Suprapubic skin (tissue), 4 donors: ENCODE measurements around the gene ISY1. TPM values are rescaled to one million over a fixed set of nuclear protein-coding genes. Genes with fewer than 3 reads are reported as not detected.
"Not testable (repeated sequence)": the region's sequence is repeated elsewhere in the genome, so short reads cannot be mapped to it uniquely, and the experiment has no call there.

Experiments used
- DNase-seq, 2 donors: peaks; one replicate each; pipeline ENCODE4 v3.0.0-alpha.2; 2019; ENCODE audit warnings: low spot score in 2 of 2
- H3K27ac ChIP-seq: fragments of 200-600 bp; sonication (generic); one replicate; pipeline ENCODE4 v1.5.1; 2019
- H3K27me3 ChIP-seq: fragments of 200-600 bp; sonication (generic); one replicate; pipeline ENCODE4 v1.5.1; 2019
- H3K36me3 ChIP-seq: fragments of 200-600 bp; sonication (generic); one replicate; pipeline ENCODE4 v1.5.1; 2019
- H3K4me1 ChIP-seq: fragments of 200-600 bp; sonication (generic); one replicate; pipeline ENCODE4 v1.5.1; 2019
- H3K4me3 ChIP-seq: fragments of 200-600 bp; sonication (generic); one replicate; pipeline ENCODE4 v1.5.1; 2019; ENCODE audit warnings: mild to moderate bottlenecking
- H3K9me3 ChIP-seq: fragments of 200-600 bp; sonication (generic); one replicate; pipeline ENCODE4 v1.5.1; 2019
- CTCF ChIP-seq, 2 donors: fragments of 200-600 bp in 1 of 2; fragments of 450-650 bp in 1 of 2; sonication (generic) in 1 of 2; IDR thresholded peaks; one replicate each; pipeline ENCODE4 v1.5.1; 2016 to 2019; ENCODE audit warnings: antibody characterized with exemption in 2 of 2, mild to moderate bottlenecking in 1 of 2, moderate library complexity in 1 of 2
- EP300 ChIP-seq: sonication (generic); formaldehyde crosslinking; IDR thresholded peaks from one replicate; pipeline ENCODE4 v1.6.1; 2017; ENCODE audit warnings: antibody characterized with exemption
- POLR2A ChIP-seq, 2 donors: fragments of 450-650 bp; IDR thresholded peaks; one replicate each; pipeline ENCODE4 v1.6.1; 2017; ENCODE audit warnings: antibody characterized with exemption in 2 of 2, mild to moderate bottlenecking in 2 of 2, moderate library complexity in 2 of 2
- POLR2AphosphoS5 ChIP-seq, 3 donors: sonication (generic); formaldehyde crosslinking; IDR thresholded peaks; one replicate each; pipeline ENCODE4 v1.6.1; 2017; ENCODE audit warnings: antibody characterized with exemption in 3 of 3
- WGBS: methylation state at CpG from one replicate; pipeline ENCODE4 v1.1.5; 2018; 5-methylcytosine and 5-hydroxymethylcytosine counted together
- total RNA-seq, 4 donors: library from RNA; depleted of rRNA; stranded (reverse); fragments of >200 nt; gene quantifications; one replicate each; pipeline ENCODE4 v1.1.0, GENCODE V29; 2016

The ISY1 gene
- total RNA-seq, 4 donors from 2014 or later = 6.3 to 18.2 (median 16.3) TPM

GRCh38 chr3:129104051-129104450 lies 56.8 kb downstream of the ISY1 start:
- WGBS = 93% methylated on average over 6 of the region's 6 CpGs
- Histone ChIP-seq H3K4me3 (no peak overlapping the region), H3K4me1 (no peaks in the 10 kb centered on the region), H3K9me3 (no peaks in the 10 kb centered on the region), H3K27me3 (no peaks in the 10 kb centered on the region), H3K36me3 (peaks cover 11% of the 10 kb centered on the region), H3K27ac (no peak overlapping the region)
- no peak for DNase-seq
- TF ChIP-seq EP300 = no peak
- no peak for TF ChIP-seq CTCF (IDR thresholded peaks at IDR 0.05)
- no peak for TF ChIP-seq POLR2A (IDR thresholded peaks at IDR 0.05)
- no peak for TF ChIP-seq POLR2AphosphoS5 (IDR thresholded peaks at IDR 0.05)

- no peak overlapping the region for H3K27ac ChIP-seq
- TF ChIP-seq POLR2AphosphoS5 (IDR thresholded peaks at IDR 0.05) (no peak), CTCF (IDR thresholded peaks at IDR 0.05) (no peak), EP300 (no peak), POLR2A (IDR thresholded peaks at IDR 0.05) (no peak)
- H3K4me3 ChIP-seq = no peak overlapping the region
- no peak for DNase-seq
- H3K27me3 ChIP-seq = no peaks in the 10 kb centered on the region
- no peaks in the 10 kb centered on the region for H3K4me1 ChIP-seq
- H3K36me3 ChIP-seq = peaks cover 8% of the 10 kb centered on the region
- WGBS = 88% methylated on average over 7 of the region's 7 CpGs
- no peaks in the 10 kb centered on the region for H3K9me3 ChIP-seq
These were observed 57.6 kb downstream of the ISY1 start for GRCh38 chr3:129103296-129103695.

- no peaks in the 10 kb centered on the region for H3K4me1 ChIP-seq
- no peaks in the 10 kb centered on the region for H3K9me3 ChIP-seq
- H3K27me3 ChIP-seq = no peaks in the 10 kb centered on the region
- no peak overlapping the region for H3K4me3 ChIP-seq
- WGBS = 87% methylated on average over 12 of the region's 12 CpGs
- no peak overlapping the region for H3K27ac ChIP-seq
- no peak for TF ChIP-seq EP300
- TF ChIP-seq CTCF (IDR thresholded peaks at IDR 0.05) = no peak
- no peak for TF ChIP-seq POLR2A (IDR thresholded peaks at IDR 0.05)
- no peak for TF ChIP-seq POLR2AphosphoS5 (IDR thresholded peaks at IDR 0.05)
- peaks cover 2% of the 10 kb centered on the region for H3K36me3 ChIP-seq
- no peak for DNase-seq
These were observed 59.3 kb downstream of the ISY1 start for GRCh38 chr3:129101370-129102138.

- WGBS = 81% methylated on average over 1 of the region's 1 CpG
- Histone ChIP-seq H3K9me3 (no peaks in the 10 kb centered on the region), H3K36me3 (no peaks in the 10 kb centered on the region), H3K27ac (no peak overlapping the region), H3K4me1 (no peaks in the 10 kb centered on the region), H3K4me3 (no peak overlapping the region), H3K27me3 (no peaks in the 10 kb centered on the region)
- no peak for DNase-seq
- TF ChIP-seq POLR2A (IDR thresholded peaks at IDR 0.05) (no peak), EP300 (no peak), POLR2AphosphoS5 (IDR thresholded peaks at IDR 0.05) (no peak), CTCF (IDR thresholded peaks at IDR 0.05) (no peak)
These were observed 60.6 kb downstream of the ISY1 start for GRCh38 chr3:129100274-129100673.

- 87% methylated on average over 3 of the region's 10 CpGs for WGBS
- Histone ChIP-seq H3K36me3 (peaks cover 31% of the 10 kb centered on the region), H3K4me3 (no peak overlapping the region), H3K27ac (no peak overlapping the region), H3K9me3 (no peaks in the 10 kb centered on the region), H3K27me3 (no peaks in the 10 kb centered on the region), H3K4me1 (no peaks in the 10 kb centered on the region)
- TF ChIP-seq EP300 (no peak), POLR2AphosphoS5 (IDR thresholded peaks at IDR 0.05) (no peak), CTCF (IDR thresholded peaks at IDR 0.05) (no peak), POLR2A (IDR thresholded peaks at IDR 0.05) (no peak)
- no peak for DNase-seq
These were observed 65.6 kb downstream of the ISY1 start for GRCh38 chr3:129095285-129095684.

- WGBS = no CpG with 5 or more reads among the region's 6 CpGs
- not testable (repeated sequence) for H3K27me3 ChIP-seq, DNase-seq, H3K9me3 ChIP-seq, H3K27ac ChIP-seq, H3K4me3 ChIP-seq
- Histone ChIP-seq H3K4me1 (peaks cover 11% of the 10 kb centered on the region), H3K36me3 (peaks cover 20% of the 10 kb centered on the region)
These were observed 72.6 kb downstream of the ISY1 start for GRCh38 chr3:129088312-129088711.

- not testable (repeated sequence) for H3K4me3 ChIP-seq, DNase-seq, H3K27me3 ChIP-seq, H3K9me3 ChIP-seq, H3K27ac ChIP-seq
- Histone ChIP-seq H3K36me3 (peaks cover 15% of the 10 kb centered on the region), H3K4me1 (peaks cover 11% of the 10 kb centered on the region)
- 10% methylated on average over 4 of the region's 9 CpGs for WGBS
These were observed 73.0 kb downstream of the ISY1 start for GRCh38 chr3:129087904-129088303.
